ENCODE results near the gene PRAMEF26. TPM values are rescaled to one million over a fixed set of nuclear protein-coding genes. Genes with fewer than 3 reads are reported as not detected.
"Not testable (repeated sequence)": the region's sequence is repeated elsewhere in the genome, so short reads cannot be mapped to it uniquely, and the experiment has no call there.

The PRAMEF26 gene
- not detected in 2 replicates for total RNA-seq
- long read RNA-seq = 0 reads

- not testable (repeated sequence) for DNase-seq (ENCODE audit: extremely low spot score, unreplicated experiment)
These were observed at the start of gene PRAMEF26 for GRCh38 chr1:13155909-13156308. Gene PRAMEF26, minus strand, starts transcription at chr1:13156009. Its CDS starts 2,914 bp downstream, at chr1:13153095.

GRCh38 chr1:13201309-13201708, 45.5 kb upstream of the PRAMEF26 start, which contains the start of gene PRAMEF13:
Gene PRAMEF13, minus strand, starts transcription at chr1:13201409. Its CDS starts 1,820 bp downstream, at chr1:13199589.
- H3K27ac Mint-ChIP-seq (ENCODE audit: unreplicated experiment); H3K4me3 Mint-ChIP-seq (ENCODE audit: unreplicated experiment); H3K36me3 Mint-ChIP-seq (ENCODE audit: unreplicated experiment); H3K27me3 Mint-ChIP-seq (ENCODE audit: unreplicated experiment); DNase-seq (ENCODE audit: extremely low spot score, unreplicated experiment); H3K4me1 Mint-ChIP-seq (ENCODE audit: unreplicated experiment); H3K9me3 Mint-ChIP-seq (ENCODE audit: unreplicated experiment): not testable (repeated sequence)

More at GRCh38 chr1:13155909-13156308, at the start of gene PRAMEF26:
- H3K4me1 Mint-ChIP-seq (ENCODE audit: unreplicated experiment); H3K36me3 Mint-ChIP-seq (ENCODE audit: unreplicated experiment); H3K9me3 Mint-ChIP-seq (ENCODE audit: unreplicated experiment); H3K4me3 Mint-ChIP-seq (ENCODE audit: unreplicated experiment); H3K27ac Mint-ChIP-seq (ENCODE audit: unreplicated experiment); H3K27me3 Mint-ChIP-seq (ENCODE audit: unreplicated experiment): not testable (repeated sequence)

GRCh38 chr1:13171548-13171947, 15.7 kb upstream of the PRAMEF26 start, which contains the start of gene PRAMEF9:
Gene PRAMEF9, plus strand, starts transcription at chr1:13171848. Its CDS starts 3,433 bp downstream, at chr1:13175281.
- H3K27ac Mint-ChIP-seq (ENCODE audit: unreplicated experiment); H3K4me3 Mint-ChIP-seq (ENCODE audit: unreplicated experiment); H3K36me3 Mint-ChIP-seq (ENCODE audit: unreplicated experiment); H3K27me3 Mint-ChIP-seq (ENCODE audit: unreplicated experiment); H3K4me1 Mint-ChIP-seq (ENCODE audit: unreplicated experiment); DNase-seq (ENCODE audit: extremely low spot score, unreplicated experiment); H3K9me3 Mint-ChIP-seq (ENCODE audit: unreplicated experiment): not testable (repeated sequence)

- not testable (repeated sequence) for H3K27me3 Mint-ChIP-seq (ENCODE audit: unreplicated experiment); H3K4me1 Mint-ChIP-seq (ENCODE audit: unreplicated experiment); DNase-seq (ENCODE audit: extremely low spot score, unreplicated experiment); H3K9me3 Mint-ChIP-seq (ENCODE audit: unreplicated experiment); H3K27ac Mint-ChIP-seq (ENCODE audit: unreplicated experiment); H3K36me3 Mint-ChIP-seq (ENCODE audit: unreplicated experiment); H3K4me3 Mint-ChIP-seq (ENCODE audit: unreplicated experiment)
These were observed 9.7 kb upstream of the PRAMEF26 start, which contains the start of gene HNRNPCL4 for GRCh38 chr1:13165531-13165930. Gene HNRNPCL4, minus strand, starts transcription at chr1:13165631. Its CDS starts 164 bp downstream, at chr1:13165467.

- peaks cover 36% of the 10 kb centered on the region for H3K9me3 Mint-ChIP-seq (ENCODE audit: unreplicated experiment)
- DNase-seq (ENCODE audit: extremely low spot score, unreplicated experiment); H3K36me3 Mint-ChIP-seq (ENCODE audit: unreplicated experiment): not testable (repeated sequence)
These were observed 39.1 kb downstream of the PRAMEF26 start, which contains the start of gene HNRNPCL2 for GRCh38 chr1:13116754-13117153. Gene HNRNPCL2, minus strand, starts transcription at chr1:13116854. Its CDS starts 454 bp downstream, at chr1:13116400.

More at GRCh38 chr1:13116754-13117153, 39.1 kb downstream of the PRAMEF26 start, which contains the start of gene HNRNPCL2:
- not testable (repeated sequence) for H3K4me3 Mint-ChIP-seq (ENCODE audit: unreplicated experiment); H3K27ac Mint-ChIP-seq (ENCODE audit: unreplicated experiment); H3K4me1 Mint-ChIP-seq (ENCODE audit: unreplicated experiment); H3K27me3 Mint-ChIP-seq (ENCODE audit: unreplicated experiment)

Other genes with a start within 250 kb of the PRAMEF26 start
- gene PRAMEF7, start 239.4 kb downstream of the PRAMEF26 start, total RNA-seq = not detected in 2 replicates
- gene PRAMEF6, start 208.4 kb downstream of the PRAMEF26 start, total RNA-seq = not detected in 2 replicates
- gene PRAMEF27, start 99.4 kb downstream of the PRAMEF26 start, total RNA-seq = not detected in 2 replicates
- not detected in 2 replicates for gene HNRNPCL3, start 95.2 kb downstream of the PRAMEF26 start, total RNA-seq
- not detected in 2 replicates for gene PRAMEF25, start 85.2 kb downstream of the PRAMEF26 start, total RNA-seq
- gene HNRNPCL2, start 39.2 kb downstream of the PRAMEF26 start, total RNA-seq = not detected in 2 replicates
- gene HNRNPCL4, start 9.6 kb upstream of the PRAMEF26 start, total RNA-seq = not detected in 2 replicates
- not detected in 2 replicates for gene PRAMEF9, start 15.8 kb upstream of the PRAMEF26 start, total RNA-seq
- gene PRAMEF13, start 45.4 kb upstream of the PRAMEF26 start, total RNA-seq = not detected in 2 replicates
- gene PRAMEF18, start 70.1 kb upstream of the PRAMEF26 start, total RNA-seq = not detected in 2 replicates
- not detected in 2 replicates for gene PRAMEF5, start 98.2 kb upstream of the PRAMEF26 start, total RNA-seq
- not detected in 2 replicates for gene PRAMEF8, start 129.1 kb upstream of the PRAMEF26 start, total RNA-seq
- not detected in 2 replicates for gene PRAMEF33, start 147.5 kb upstream of the PRAMEF26 start, total RNA-seq
- not detected in 2 replicates for gene PRAMEF15, start 159.6 kb upstream of the PRAMEF26 start, total RNA-seq
- gene PRAMEF14, start 191.1 kb upstream of the PRAMEF26 start, total RNA-seq = not detected in 2 replicates
- gene PRAMEF19, start 215.9 kb upstream of the PRAMEF26 start, total RNA-seq = not detected in 2 replicates
- not detected in 2 replicates for gene PRAMEF17, start 233.6 kb upstream of the PRAMEF26 start, total RNA-seq